Activated CD4-positive, alpha-beta memory T cell treated with anti-CD3 and anti-CD28 coated beads, Interleukin-2, amount 10 ng/mL, durations not matched to agents 7 days and 5 days (primary cell): ENCODE data around the gene DPEP2NB. TPM values are rescaled to one million over a fixed set of nuclear protein-coding genes. Genes with fewer than 3 reads are reported as not detected.
"Not testable (repeated sequence)": the region's sequence is repeated elsewhere in the genome, so short reads cannot be mapped to it uniquely, and the experiment has no call there.

Source experiments
- CTCF ChIA-PET: fragments of 350-600 bp; sonication (Branson Sonifier 250); formaldehyde crosslinking; loops from one replicate; lab custom pipeline; 2021; ENCODE audit warnings: antibody characterized with exemption, inconsistent platforms; lab: Charles Lee
- POLR2A ChIA-PET: fragments of 350-600 bp; sonication (Branson Sonifier 250); formaldehyde crosslinking; loops from one replicate; lab custom pipeline; 2021; ENCODE audit warnings: antibody characterized with exemption; lab: Charles Lee
- DNase-seq: peaks from one replicate; pipeline ENCODE4 v3.0.0-alpha.2; 2020
- H3K27ac Mint-ChIP-seq: one replicate; pipeline ENCODE4 v1.8.0; 2021; ENCODE audit warnings: mild to moderate bottlenecking, mixed read lengths
- H3K27me3 Mint-ChIP-seq: one replicate; pipeline ENCODE4 v1.8.0; 2021; ENCODE audit warnings: mixed read lengths
- H3K36me3 Mint-ChIP-seq: one replicate; pipeline ENCODE4 v1.8.0; 2021; ENCODE audit warnings: low read depth, mixed read lengths
- H3K4me1 Mint-ChIP-seq: one replicate; pipeline ENCODE4 v1.8.0; 2021; ENCODE audit warnings: mixed read lengths
- H3K4me3 Mint-ChIP-seq: one replicate; pipeline ENCODE4 v1.8.0; 2021; ENCODE audit warnings: mild to moderate bottlenecking, mixed read lengths
- H3K9me3 Mint-ChIP-seq: one replicate; pipeline ENCODE4 v1.8.0; 2021; ENCODE audit warnings: mixed read lengths
- total RNA-seq, 2 experiments: library from RNA; stranded (reverse); gene quantifications; one replicate each; pipeline ENCODE4 v1.2.3, GENCODE V29; 2021

Gene DPEP2NB
- total RNA-seq, 2 experiments from 2014 or later: not detected

- Mint-ChIP-seq H3K4me3 (no peak overlapping the region), H3K4me1 (peaks cover under 1% of the 10 kb centered on the region), H3K27ac (no peak overlapping the region), H3K9me3 (no peaks in the 10 kb centered on the region), H3K27me3 (peaks cover 17% of the 10 kb centered on the region), H3K36me3 (no peaks in the 10 kb centered on the region)
- POLR2A ChIA-PET: interaction anchor here (1.2 kb wide), 2 partner anchors 42 to 57 kb away, joined by 3 to 4 read pairs; partner anchors contain the start of gene PSMB10
- CTCF ChIA-PET: interaction anchor here (0.6 to 1.1 kb wide), 2 partner anchors 19 to 92 kb away, joined by 3 to 4 read pairs; no protein-coding TSS in a partner anchor
- DNase-seq: no peak
These were observed 38.1 kb downstream of the DPEP2NB start for GRCh38 chr16:67977469-67978227.

GRCh38 chr16:67977005-67977404, 38.7 kb downstream of the DPEP2NB start:
- H3K4me3 Mint-ChIP-seq: no peak overlapping the region
- no peak overlapping the region for H3K27ac Mint-ChIP-seq

GRCh38 chr16:67976205-67976604, 39.5 kb downstream of the DPEP2NB start:
- no peak for DNase-seq
- ChIA-PET CTCF (no interaction called here), POLR2A (no interaction called here)
- H3K36me3 Mint-ChIP-seq: no peaks in the 10 kb centered on the region
- H3K9me3 Mint-ChIP-seq: no peaks in the 10 kb centered on the region
- peaks cover 17% of the 10 kb centered on the region for H3K27me3 Mint-ChIP-seq
- no peaks in the 10 kb centered on the region for H3K4me1 Mint-ChIP-seq
- H3K4me3 Mint-ChIP-seq: no peak overlapping the region
- no peak overlapping the region for H3K27ac Mint-ChIP-seq

More at GRCh38 chr16:67977005-67977404, 38.7 kb downstream of the DPEP2NB start:
- no peak for DNase-seq
- Mint-ChIP-seq H3K4me1 (no peaks in the 10 kb centered on the region), H3K36me3 (no peaks in the 10 kb centered on the region), H3K9me3 (no peaks in the 10 kb centered on the region), H3K27me3 (peaks cover 17% of the 10 kb centered on the region)
- CTCF ChIA-PET: interaction anchor here (1.1 kb wide), 1 partner anchor 92 kb away, joined by 3 read pairs; no protein-coding TSS in a partner anchor
- POLR2A ChIA-PET: interaction anchor here (1.2 kb wide), 1 partner anchor 58 kb away, joined by 3 read pairs; no protein-coding TSS in a partner anchor

- DNase-seq: no peak
- H3K4me1 Mint-ChIP-seq: no peaks in the 10 kb centered on the region
- POLR2A ChIA-PET: interaction anchor here (1.3 kb wide), 1 partner anchor 43 kb away, joined by 3 read pairs; the partner anchor contains the start of gene CTRL
- CTCF ChIA-PET: no interaction called here
- H3K36me3 Mint-ChIP-seq: no peaks in the 10 kb centered on the region
- no peaks in the 10 kb centered on the region for H3K9me3 Mint-ChIP-seq
- peaks cover 17% of the 10 kb centered on the region for H3K27me3 Mint-ChIP-seq
- no peak overlapping the region for H3K4me3 Mint-ChIP-seq
- no peak overlapping the region for H3K27ac Mint-ChIP-seq
These were observed 40.2 kb downstream of the DPEP2NB start for GRCh38 chr16:67975321-67976105.

GRCh38 chr16:67972285-67972684, 43.4 kb downstream of the DPEP2NB start:
- ChIA-PET POLR2A (interaction anchor here (1.3 kb wide), 2 partner anchors 36 to 39 kb away, joined by 3 to 4 read pairs; partner anchors contain the start of gene PSMB10), CTCF (interaction anchor here (0.7 to 1.5 kb wide), 3 partner anchors 29 to 160 kb away, joined by 3 to 4 read pairs (median 3); no protein-coding TSS in a partner anchor)
- H3K36me3 Mint-ChIP-seq, H3K27ac Mint-ChIP-seq, H3K9me3 Mint-ChIP-seq, H3K4me3 Mint-ChIP-seq, H3K27me3 Mint-ChIP-seq, DNase-seq: not testable (repeated sequence)
- peaks cover 13% of the 10 kb centered on the region for H3K4me1 Mint-ChIP-seq

GRCh38 chr16:67971111-67971510, 44.6 kb downstream of the DPEP2NB start:
- ChIA-PET CTCF (interaction anchor here (1.0 to 1.5 kb wide), 4 partner anchors 10 to 70 kb away, joined by 3 to 6 read pairs (median 4); no protein-coding TSS in a partner anchor), POLR2A (interaction anchor here (0.9 kb wide), 1 partner anchor 35 kb away, joined by 3 read pairs; the partner anchor contains the start of gene PSMB10)
- Mint-ChIP-seq H3K27ac (no peak overlapping the region), H3K36me3 (peaks cover 5% of the 10 kb centered on the region), H3K27me3 (peaks cover 6% of the 10 kb centered on the region), H3K9me3 (no peaks in the 10 kb centered on the region), H3K4me3 (no peak overlapping the region), H3K4me1 (peaks cover 25% of the 10 kb centered on the region)
- no peak for DNase-seq

- H3K4me3 Mint-ChIP-seq: peak overlapping the region; percentile 100
- peaks cover 2% of the 10 kb centered on the region for H3K27me3 Mint-ChIP-seq
- peak overlapping the region; percentile 92 for H3K27ac Mint-ChIP-seq
- no peak for DNase-seq
- peaks cover 5% of the 10 kb centered on the region for H3K36me3 Mint-ChIP-seq
- peaks cover 25% of the 10 kb centered on the region for H3K4me1 Mint-ChIP-seq
- ChIA-PET POLR2A (interaction anchor here (0.6 to 6.6 kb wide), 9 partner anchors 14 to 161 kb away, joined by 3 to 41 read pairs (median 6); partner anchors contain the start of genes DDX28, DPEP2, DUS2 and PSMB10), CTCF (interaction anchor here (1.0 to 2.1 kb wide), 2 partner anchors 72 to 96 kb away, joined by 3 to 7 read pairs; no protein-coding TSS in a partner anchor)
- H3K9me3 Mint-ChIP-seq: no peaks in the 10 kb centered on the region
These were observed 46.3 kb downstream of the DPEP2NB start for GRCh38 chr16:67969254-67970039.

GRCh38 chr16:67968400-67969253, 47.1 kb downstream of the DPEP2NB start, which contains the start of gene SLC12A4:
TSS of gene SLC12A4 (minus strand) at chr16:67968637. CDS start at chr16:67968553, 84 bp downstream.
- no peaks in the 10 kb centered on the region for H3K9me3 Mint-ChIP-seq
- no peaks in the 10 kb centered on the region for H3K27me3 Mint-ChIP-seq
- peak within 1 kb of the TSS; percentile 95 for H3K27ac Mint-ChIP-seq
- ChIA-PET POLR2A (interaction anchor here (0.8 to 6.6 kb wide), 11 partner anchors 15 to 64 kb away, joined by 3 to 41 read pairs (median 4); partner anchors contain the start of genes DDX28, DPEP2, DUS2 and PSMB10), CTCF (interaction anchor here (1.0 to 2.1 kb wide), 2 partner anchors 72 to 97 kb away, joined by 3 to 7 read pairs; no protein-coding TSS in a partner anchor)
- peaks cover 26% of the 10 kb centered on the region for H3K4me1 Mint-ChIP-seq
- peak within 1 kb of the TSS; percentile 100 for H3K4me3 Mint-ChIP-seq
- peak; percentile 89 for DNase-seq
- H3K36me3 Mint-ChIP-seq: peaks cover 5% of the 10 kb centered on the region

GRCh38 chr16:67967958-67968399, 47.7 kb downstream of the DPEP2NB start:
- Mint-ChIP-seq H3K4me3 (peak overlapping the region; percentile 100), H3K36me3 (peaks cover 6% of the 10 kb centered on the region), H3K27ac (peak overlapping the region; percentile 95), H3K4me1 (peaks cover 26% of the 10 kb centered on the region), H3K9me3 (no peaks in the 10 kb centered on the region), H3K27me3 (no peaks in the 10 kb centered on the region)
- CTCF ChIA-PET: interaction anchor here (1.5 to 2.1 kb wide), 2 partner anchors 73 to 97 kb away, joined by 4 to 7 read pairs; no protein-coding TSS in a partner anchor
- POLR2A ChIA-PET: interaction anchor here (0.8 to 6.6 kb wide), 9 partner anchors 15 to 64 kb away, joined by 3 to 41 read pairs (median 6); partner anchors contain the start of genes DDX28, DUS2 and PSMB10
- peak; percentile 40 for DNase-seq

GRCh38 chr16:67967183-67967957, 48.3 kb downstream of the DPEP2NB start:
- POLR2A ChIA-PET: interaction anchor here (0.8 to 6.6 kb wide), 12 partner anchors 14 to 118 kb away, joined by 3 to 41 read pairs (median 5); partner anchors contain the start of genes DDX28, DUS2, NFATC3 and PSMB10

More at GRCh38 chr16:67967183-67967957, 48.3 kb downstream of the DPEP2NB start:
- Mint-ChIP-seq H3K36me3 (peaks cover 11% of the 10 kb centered on the region), H3K9me3 (no peaks in the 10 kb centered on the region), H3K4me1 (peaks cover 26% of the 10 kb centered on the region), H3K27me3 (no peaks in the 10 kb centered on the region), H3K4me3 (peak overlapping the region; percentile 100), H3K27ac (peak overlapping the region; percentile 95)
- CTCF ChIA-PET: interaction anchor here (1.3 to 2.1 kb wide), 3 partner anchors 74 to 446 kb away, joined by 4 to 7 read pairs (median 4); no protein-coding TSS in a partner anchor
- DNase-seq: peak; percentile 46
